DMS153 (cell line): ENCODE data around the gene TAGLN3.

ENCODE experiments used
- DNase-seq: peaks from one replicate; lab custom pipeline; 2025; lab: John Stamatoyannopoulos, UW

Gene TAGLN3

DNA sequence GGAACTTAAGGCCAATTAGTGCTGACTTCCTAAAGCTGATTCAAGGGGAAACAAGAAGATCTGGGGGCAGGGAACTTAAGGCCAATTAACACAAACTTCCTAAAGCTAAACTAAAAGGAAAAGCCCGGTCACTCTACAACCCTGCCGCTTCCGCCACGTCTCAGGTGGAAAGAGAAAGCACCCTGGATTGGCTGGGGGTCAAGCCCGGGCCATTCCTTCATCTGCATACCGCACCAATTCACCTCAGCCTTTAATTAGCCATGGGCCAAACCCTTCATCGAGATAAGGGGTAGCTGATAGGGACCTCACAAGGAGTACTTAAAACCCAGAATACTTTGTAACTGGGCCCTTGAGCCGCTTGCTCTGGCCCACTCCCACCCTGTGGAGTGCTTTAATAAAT lies 50.2 kb downstream of the TAGLN3 start:
- DNase-seq, result no peak

- no peak for DNase-seq
Observed at GRCh38 chr3:112053229-112053628, 54.5 kb downstream of the TAGLN3 start.

DNA sequence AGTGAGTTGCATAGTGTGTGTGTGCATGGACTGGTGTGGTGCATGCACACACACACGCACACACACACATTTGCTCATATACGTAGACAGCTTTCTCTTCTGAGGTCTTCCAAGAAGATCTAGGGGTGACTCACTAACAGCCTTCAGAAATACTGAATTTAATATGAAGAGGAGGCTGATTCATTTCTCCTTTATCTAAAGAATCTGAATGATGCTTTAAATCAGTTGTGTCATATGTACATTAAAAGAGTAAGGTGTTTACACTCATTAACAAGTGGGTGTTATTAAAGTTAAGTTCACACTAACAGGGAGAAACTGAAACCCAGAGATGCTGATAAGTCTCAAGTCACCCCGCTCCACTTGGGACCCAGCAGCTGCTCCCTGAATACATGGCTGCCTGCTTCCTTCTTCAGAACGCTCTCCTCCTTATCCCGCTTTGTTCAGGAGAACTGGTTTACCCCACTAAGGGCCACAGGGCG lies 57.8 kb downstream of the TAGLN3 start:
- no peak for DNase-seq

DNA sequence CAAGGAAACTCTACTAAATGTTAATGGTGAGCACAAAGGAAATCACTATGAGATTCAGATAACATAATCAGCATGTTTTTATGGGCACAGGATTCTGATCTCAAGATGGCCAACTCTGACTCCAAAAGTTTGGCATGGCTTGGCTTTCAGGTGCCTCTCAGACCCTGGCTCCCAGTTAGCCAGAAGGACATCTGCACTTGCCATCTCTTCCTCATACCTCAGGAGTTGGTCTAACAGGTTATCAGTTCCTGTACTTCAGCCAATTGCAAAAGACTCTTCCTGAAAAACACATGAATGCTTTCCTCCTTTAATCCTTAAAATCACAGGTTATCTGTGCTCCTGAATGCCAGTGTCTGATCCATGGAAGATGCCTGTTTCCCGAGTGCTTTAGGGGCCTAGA lies 60.8 kb downstream of the TAGLN3 start:
- no peak for DNase-seq

DNA sequence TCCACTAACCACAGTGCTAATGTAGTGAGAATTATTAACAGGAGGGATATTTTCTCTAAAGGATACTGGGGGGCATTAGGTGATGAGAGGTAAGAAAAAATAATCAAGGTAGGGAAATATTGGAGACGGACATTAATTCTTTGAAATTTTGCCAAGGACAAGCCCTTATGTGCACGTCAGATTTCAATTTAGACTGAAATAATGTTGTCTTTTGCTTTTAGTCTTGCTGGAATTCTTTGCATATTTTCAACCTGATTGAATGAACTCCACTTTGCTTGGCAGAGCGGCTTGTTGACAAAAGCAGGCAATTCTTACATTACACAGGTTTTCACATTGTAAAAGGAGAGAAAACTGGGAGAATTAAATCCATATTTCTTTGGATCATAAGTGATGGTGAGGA lies 62.4 kb downstream of the TAGLN3 start:
- no peak for DNase-seq
